Parathyroid adenoma (tissue), 2 donors: ENCODE results near the gene PTPRM.

Experiments used
- H2AFZ ChIP-seq: fragments of 300-600 bp; sonication (generic); one replicate; pipeline ENCODE4 v1.7.0; 2017; ENCODE audit warnings: antibody characterized with exemption, mild to moderate bottlenecking
- H3K27ac ChIP-seq: fragments of 300-600 bp; sonication (generic); one replicate; pipeline ENCODE4 v1.7.0; 2017
- H3K27me3 ChIP-seq: fragments of 300-600 bp; sonication (generic); one replicate; pipeline ENCODE4 v1.7.0; 2017; ENCODE audit warnings: low read length; ENCODE audit not compliant: control insufficient read depth, insufficient read depth
- H3K36me3 ChIP-seq: fragments of 300-600 bp; sonication (generic); one replicate; pipeline ENCODE4 v1.7.0; 2017; ENCODE audit warnings: low read length; ENCODE audit not compliant: control insufficient read depth, insufficient read depth
- H3K4me1 ChIP-seq: fragments of 300-600 bp; sonication (generic); one replicate; pipeline ENCODE4 v1.7.0; 2017; ENCODE audit warnings: control low read depth
- H3K4me2 ChIP-seq: fragments of 300-600 bp; sonication (generic); one replicate; pipeline ENCODE4 v1.7.0; 2017; ENCODE audit warnings: low read length
- H3K4me3 ChIP-seq: fragments of 300-600 bp; sonication (generic); one replicate; pipeline ENCODE4 v1.7.0; 2017; ENCODE audit warnings: low read depth, low read length
- H3K79me2 ChIP-seq: fragments of 300-600 bp; sonication (generic); one replicate; pipeline ENCODE4 v1.7.0; 2017; ENCODE audit warnings: control low read depth
- H3K9ac ChIP-seq: fragments of 300-600 bp; sonication (generic); one replicate; pipeline ENCODE4 v1.7.0; 2017; ENCODE audit warnings: mild to moderate bottlenecking
- H3K9me3 ChIP-seq: fragments of 300-600 bp; sonication (generic); one replicate; pipeline ENCODE4 v1.7.0; 2017; ENCODE audit warnings: low read length; ENCODE audit not compliant: control insufficient read depth
- CTCF ChIP-seq: fragments of 300-600 bp; sonication (generic); IDR thresholded peaks from one replicate; pipeline ENCODE4 v1.7.0; 2017; ENCODE audit warnings: antibody characterized with exemption, mild to moderate bottlenecking
- donor health status: primary hyperparathyroidism.

PTPRM gene

GRCh38 chr18:7817575-7818230, 250.6 kb downstream of the PTPRM start:
- Histone ChIP-seq H3K79me2 (peaks cover 11% of the 10 kb centered on the region), H3K4me1 (no peaks in the 10 kb centered on the region), H3K4me2 (no peak overlapping the region), H2AFZ (no peak overlapping the region), H3K27me3 (no peaks in the 10 kb centered on the region), H3K9me3 (no peaks in the 10 kb centered on the region), H3K36me3 (no peaks in the 10 kb centered on the region), H3K4me3 (no peak overlapping the region), H3K9ac (no peak overlapping the region), H3K27ac (no peak overlapping the region)
- TF ChIP-seq CTCF = no peak

- Histone ChIP-seq H3K36me3 (no peaks in the 10 kb centered on the region), H3K4me1 (no peaks in the 10 kb centered on the region), H3K79me2 (no peaks in the 10 kb centered on the region), H3K4me2 (no peak overlapping the region), H3K27ac (no peak overlapping the region), H3K9ac (no peak overlapping the region), H2AFZ (no peak overlapping the region), H3K27me3 (no peaks in the 10 kb centered on the region), H3K4me3 (no peak overlapping the region), H3K9me3 (no peaks in the 10 kb centered on the region)
- TF ChIP-seq CTCF = no peak
Measured at GRCh38 chr18:7821784-7822183, 254.7 kb downstream of the PTPRM start.

- Histone ChIP-seq H2AFZ (no peak overlapping the region), H3K27ac (no peak overlapping the region), H3K4me3 (no peak overlapping the region), H3K9me3 (no peaks in the 10 kb centered on the region), H3K4me2 (peak overlapping the region; percentile 22), H3K27me3 (no peaks in the 10 kb centered on the region), H3K79me2 (no peaks in the 10 kb centered on the region), H3K36me3 (no peaks in the 10 kb centered on the region), H3K4me1 (no peaks in the 10 kb centered on the region), H3K9ac (no peak overlapping the region)
- TF ChIP-seq CTCF = no peak
Measured at GRCh38 chr18:7822435-7823331, 255.6 kb downstream of the PTPRM start.

- Histone ChIP-seq H3K4me2 (no peak overlapping the region), H2AFZ (no peak overlapping the region), H3K36me3 (no peaks in the 10 kb centered on the region), H3K4me3 (no peak overlapping the region), H3K9me3 (no peaks in the 10 kb centered on the region), H3K4me1 (no peaks in the 10 kb centered on the region), H3K27ac (no peak overlapping the region), H3K27me3 (no peaks in the 10 kb centered on the region), H3K79me2 (no peaks in the 10 kb centered on the region), H3K9ac (no peak overlapping the region)
- no peak for TF ChIP-seq CTCF
Measured at GRCh38 chr18:7824970-7825369, 257.9 kb downstream of the PTPRM start.
